GM12865 (cell line): ENCODE results near the gene SNAPC4.
A peak's percentile ranks its signal among the peaks of the same experiment; 100 is the strongest.

Experiments
- DNase-seq: peaks from one replicate; pipeline ENCODE4 v3.0.0; 2010; ENCODE audit warnings: low read depth
- H3K4me3 ChIP-seq: 2 replicates; pipeline ENCODE4 v1.5.1; 2011; ENCODE audit warnings: mild to moderate bottlenecking, low read depth, low read length, control low read depth
- CTCF ChIP-seq: IDR thresholded peaks from 2 replicates; pipeline ENCODE4 v1.5.1; 2011; ENCODE audit warnings: low read length, control low read depth, low read depth, inconsistent platforms; ENCODE audit not compliant: insufficient read depth; ENCODE audit errors: missing control alignments

SNAPC4 gene, protein sequence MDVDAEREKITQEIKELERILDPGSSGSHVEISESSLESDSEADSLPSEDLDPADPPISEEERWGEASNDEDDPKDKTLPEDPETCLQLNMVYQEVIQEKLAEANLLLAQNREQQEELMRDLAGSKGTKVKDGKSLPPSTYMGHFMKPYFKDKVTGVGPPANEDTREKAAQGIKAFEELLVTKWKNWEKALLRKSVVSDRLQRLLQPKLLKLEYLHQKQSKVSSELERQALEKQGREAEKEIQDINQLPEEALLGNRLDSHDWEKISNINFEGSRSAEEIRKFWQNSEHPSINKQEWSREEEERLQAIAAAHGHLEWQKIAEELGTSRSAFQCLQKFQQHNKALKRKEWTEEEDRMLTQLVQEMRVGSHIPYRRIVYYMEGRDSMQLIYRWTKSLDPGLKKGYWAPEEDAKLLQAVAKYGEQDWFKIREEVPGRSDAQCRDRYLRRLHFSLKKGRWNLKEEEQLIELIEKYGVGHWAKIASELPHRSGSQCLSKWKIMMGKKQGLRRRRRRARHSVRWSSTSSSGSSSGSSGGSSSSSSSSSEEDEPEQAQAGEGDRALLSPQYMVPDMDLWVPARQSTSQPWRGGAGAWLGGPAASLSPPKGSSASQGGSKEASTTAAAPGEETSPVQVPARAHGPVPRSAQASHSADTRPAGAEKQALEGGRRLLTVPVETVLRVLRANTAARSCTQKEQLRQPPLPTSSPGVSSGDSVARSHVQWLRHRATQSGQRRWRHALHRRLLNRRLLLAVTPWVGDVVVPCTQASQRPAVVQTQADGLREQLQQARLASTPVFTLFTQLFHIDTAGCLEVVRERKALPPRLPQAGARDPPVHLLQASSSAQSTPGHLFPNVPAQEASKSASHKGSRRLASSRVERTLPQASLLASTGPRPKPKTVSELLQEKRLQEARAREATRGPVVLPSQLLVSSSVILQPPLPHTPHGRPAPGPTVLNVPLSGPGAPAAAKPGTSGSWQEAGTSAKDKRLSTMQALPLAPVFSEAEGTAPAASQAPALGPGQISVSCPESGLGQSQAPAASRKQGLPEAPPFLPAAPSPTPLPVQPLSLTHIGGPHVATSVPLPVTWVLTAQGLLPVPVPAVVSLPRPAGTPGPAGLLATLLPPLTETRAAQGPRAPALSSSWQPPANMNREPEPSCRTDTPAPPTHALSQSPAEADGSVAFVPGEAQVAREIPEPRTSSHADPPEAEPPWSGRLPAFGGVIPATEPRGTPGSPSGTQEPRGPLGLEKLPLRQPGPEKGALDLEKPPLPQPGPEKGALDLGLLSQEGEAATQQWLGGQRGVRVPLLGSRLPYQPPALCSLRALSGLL (N-terminal part only)

GRCh38 chr9:136400038-136400834 lies at the start of gene SNAPC4:
Gene SNAPC4 (minus strand): TSS chr9:136400170. CDS start chr9:136398428, 1,742 bp downstream.
- H3K4me3 ChIP-seq, result peak within 1 kb of the TSS; percentile 95
- peak; percentile 87 for TF ChIP-seq CTCF
- DNase-seq, result peak; percentile 94

DNA sequence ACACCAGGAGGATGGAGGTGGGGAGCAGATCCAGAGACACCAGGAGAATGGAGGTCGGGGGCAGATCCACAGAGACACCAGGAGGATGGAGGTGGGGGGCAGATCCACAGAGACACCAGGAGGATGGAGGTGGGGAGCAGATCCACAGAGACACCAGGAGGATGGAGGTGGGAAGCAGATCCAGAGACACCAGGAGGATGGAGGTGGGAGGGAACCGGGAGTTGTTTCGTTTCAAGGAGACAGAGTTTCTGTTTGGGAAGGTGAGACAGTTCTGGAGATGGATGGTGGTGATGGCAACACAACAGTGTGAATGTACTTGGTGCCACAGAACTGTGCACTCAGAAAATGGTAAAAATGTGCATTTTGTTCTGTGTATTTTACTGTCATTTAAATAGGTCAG lies 48.7 kb upstream of the SNAPC4 start:
- H3K4me3 ChIP-seq, result no peak overlapping the region
- no peak for DNase-seq
- no peak for TF ChIP-seq CTCF

- H3K4me3 ChIP-seq, result no peak overlapping the region
- no peak for TF ChIP-seq CTCF
- DNase-seq, result no peak
Measured at GRCh38 chr9:136447173-136447778, 47.3 kb upstream of the SNAPC4 start.

GRCh38 chr9:136445799-136446198 lies 45.8 kb upstream of the SNAPC4 start:
- TF ChIP-seq CTCF, result no peak
- H3K4me3 ChIP-seq, result no peak overlapping the region
- DNase-seq, result no peak

DNA sequence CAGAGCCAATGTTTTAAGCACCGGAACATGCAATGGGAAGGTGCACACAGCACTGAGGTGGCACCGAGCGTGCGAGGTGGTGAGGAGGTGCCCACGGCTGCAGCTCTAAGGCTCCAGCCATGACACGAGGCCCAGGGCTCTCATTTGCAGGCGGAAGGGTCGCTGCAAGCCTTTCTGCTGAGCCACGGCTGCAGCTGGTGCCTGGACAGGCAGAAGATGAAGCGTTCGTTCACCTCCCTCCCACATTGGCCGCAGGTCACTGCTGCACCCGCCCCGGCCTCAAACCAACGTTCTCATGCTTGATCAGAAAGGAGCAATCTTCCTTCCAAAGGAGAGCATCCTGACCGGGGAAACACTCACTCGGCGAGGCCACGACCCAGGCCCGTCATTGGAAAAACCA lies 44.1 kb upstream of the SNAPC4 start:
- no peak for TF ChIP-seq CTCF
- no peak overlapping the region for H3K4me3 ChIP-seq
- no peak for DNase-seq
